HEK293 (cell line): ENCODE measurements around the gene NDOR1.

Experiments
- CTCF ChIA-PET: fragments of 350-600 bp; formaldehyde crosslinking; extraction: SDS; loops from one replicate; lab custom pipeline; 2021; ENCODE audit warnings: antibody characterized with exemption; lab: Yijun Ruan, JAX
- POLR2A ChIA-PET: fragments of 300-600 bp; formaldehyde crosslinking; extraction: SDS; loops from one replicate; lab custom pipeline; 2020; ENCODE audit warnings: antibody characterized with exemption, inconsistent platforms; lab: Yijun Ruan, JAX
- H3K27ac ChIP-seq: fragments of 200-500 bp; sonication (Bioruptor generic); 2 replicates; pipeline ENCODE4 v1.5.1; 2014; ENCODE audit warnings: low read depth, low read length, control low read depth, inconsistent platforms; ENCODE audit errors: extremely low read depth
- H3K36me3 ChIP-seq, 2 experiments: fragments of 200-500 bp in 1 of 2; sonication (Bioruptor generic) in 1 of 2; 1 replicate in 1 of 2; 2 replicates in 1 of 2; pipeline ENCODE4 v1.5.1; 2014 to 2017; ENCODE audit warnings: inconsistent platforms in 2 of 2, low read length in 2 of 2; ENCODE audit not compliant: control insufficient read depth in 2 of 2, insufficient read depth in 1 of 2
- H3K4me1 ChIP-seq: fragments of 200-500 bp; sonication (Bioruptor generic); 2 replicates; pipeline ENCODE4 v1.5.1; 2014; ENCODE audit warnings: mild to moderate bottlenecking, low read length, inconsistent platforms; ENCODE audit not compliant: control insufficient read depth, insufficient read depth
- H3K4me3 ChIP-seq: 2 replicates; pipeline ENCODE4 v1.5.1; 2011; ENCODE audit warnings: low read depth, mild to moderate bottlenecking, control low read depth, low read length, moderate library complexity
- H3K9me3 ChIP-seq: fragments of 200-500 bp; sonication (Bioruptor generic); 2 replicates; pipeline ENCODE4 v1.5.1; 2014; ENCODE audit warnings: low read depth, low read length, inconsistent platforms; ENCODE audit not compliant: control insufficient read depth, insufficient read depth
- BCL11B ChIP-seq: fragments of 450-650 bp; formaldehyde crosslinking; IDR thresholded peaks from 2 replicates; pipeline ENCODE4 v1.5.1; 2016; ENCODE audit warnings: low read depth, missing biosample characterization, missing genetic modification characterization
- CTCF ChIP-seq: fragments of 450-650 bp; formaldehyde crosslinking; IDR thresholded peaks from 2 replicates; pipeline ENCODE4 v1.5.1; 2016; ENCODE audit warnings: missing biosample characterization, missing genetic modification characterization
- FEZF1 ChIP-seq: fragments of 450-650 bp; formaldehyde crosslinking; IDR thresholded peaks from 2 replicates; pipeline ENCODE4 v1.5.1; 2016; ENCODE audit warnings: missing biosample characterization, missing genetic modification characterization
- GLIS2 ChIP-seq: fragments of 450-650 bp; formaldehyde crosslinking; IDR thresholded peaks from 2 replicates; pipeline ENCODE4 v1.5.1; 2016; ENCODE audit warnings: missing biosample characterization, missing genetic modification characterization
- KLF1 ChIP-seq: fragments of 450-650 bp; formaldehyde crosslinking; IDR thresholded peaks from 2 replicates; pipeline ENCODE4 v1.5.1; 2016; ENCODE audit warnings: missing biosample characterization, missing genetic modification characterization
- PATZ1 ChIP-seq: fragments of 450-650 bp; formaldehyde crosslinking; IDR thresholded peaks from 2 replicates; pipeline ENCODE4 v1.5.1; 2016; ENCODE audit warnings: missing biosample characterization, missing genetic modification characterization
- REPIN1 ChIP-seq: fragments of 450-650 bp; formaldehyde crosslinking; IDR thresholded peaks from 2 replicates; pipeline ENCODE4 v1.5.1; 2017; ENCODE audit warnings: missing biosample characterization, missing genetic modification characterization, low read depth
- TCF7L2 ChIP-seq: IDR thresholded peaks from 2 replicates; pipeline ENCODE4 v1.6.1; 2011; ENCODE audit warnings: low read depth, mild to moderate bottlenecking, inconsistent platforms, low read length, moderate library complexity, borderline replicate concordance
- ZBTB1 ChIP-seq: fragments of 450-650 bp; formaldehyde crosslinking; IDR thresholded peaks from 2 replicates; pipeline ENCODE4 v1.5.1; 2016; ENCODE audit warnings: missing biosample characterization, missing genetic modification characterization
- ZBTB44 ChIP-seq: fragments of 450-650 bp; IDR thresholded peaks from 2 replicates; pipeline ENCODE4 v1.5.1; 2018; ENCODE audit warnings: missing biosample characterization, mild to moderate bottlenecking, missing genetic modification characterization
- ZBTB6 ChIP-seq: fragments of 450-650 bp; formaldehyde crosslinking; IDR thresholded peaks from 2 replicates; pipeline ENCODE4 v1.5.1; 2017; ENCODE audit warnings: missing biosample characterization, missing genetic modification characterization
- ZBTB8A ChIP-seq: fragments of 450-650 bp; formaldehyde crosslinking; IDR thresholded peaks from 2 replicates; pipeline ENCODE4 v1.5.1; 2016; ENCODE audit warnings: missing biosample characterization, missing genetic modification characterization
- ZIC2 ChIP-seq: fragments of 450-650 bp; formaldehyde crosslinking; IDR thresholded peaks from 2 replicates; pipeline ENCODE4 v1.5.1; 2016; ENCODE audit warnings: missing biosample characterization, missing genetic modification characterization
- ZNF18 ChIP-seq: fragments of 450-650 bp; formaldehyde crosslinking; IDR thresholded peaks from 2 replicates; pipeline ENCODE4 v1.5.1; 2016; ENCODE audit warnings: missing biosample characterization, missing genetic modification characterization
- ZNF335 ChIP-seq: fragments of 450-650 bp; formaldehyde crosslinking; conservative IDR thresholded peaks from 2 replicates; pipeline ENCODE4 v1.5.1; 2016; ENCODE audit warnings: missing biosample characterization, missing genetic modification characterization
- ZNF341 ChIP-seq: fragments of 450-650 bp; formaldehyde crosslinking; IDR thresholded peaks from 2 replicates; pipeline ENCODE4; 2016; ENCODE audit warnings: low read depth, missing biosample characterization, missing genetic modification characterization
- ZNF404 ChIP-seq: fragments of 450-650 bp; formaldehyde crosslinking; IDR thresholded peaks from 2 replicates; pipeline ENCODE4 v1.5.1; 2017; ENCODE audit warnings: missing biosample characterization, missing genetic modification characterization
- ZNF416 ChIP-seq: fragments of 450-650 bp; formaldehyde crosslinking; IDR thresholded peaks from 2 replicates; pipeline ENCODE4 v1.5.1; 2016; ENCODE audit warnings: missing biosample characterization, missing genetic modification characterization
- ZNF510 ChIP-seq: fragments of 450-650 bp; formaldehyde crosslinking; IDR thresholded peaks from 2 replicates; pipeline ENCODE4 v1.5.1; 2018; ENCODE audit warnings: mild to moderate bottlenecking, missing genetic modification characterization, missing biosample characterization; ENCODE audit not compliant: insufficient replicate concordance
- ZNF529 ChIP-seq: fragments of 450-650 bp; formaldehyde crosslinking; IDR thresholded peaks from 2 replicates; pipeline ENCODE4 v1.5.1; 2017; ENCODE audit warnings: missing genetic modification characterization, missing biosample characterization; ENCODE audit not compliant: insufficient replicate concordance
- ZNF600 ChIP-seq: fragments of 450-650 bp; formaldehyde crosslinking; IDR thresholded peaks from 2 replicates; pipeline ENCODE4 v1.5.1; 2016; ENCODE audit warnings: missing biosample characterization, missing genetic modification characterization
- ZNF626 ChIP-seq: fragments of 450-650 bp; sonication (Bioruptor Pico); formaldehyde crosslinking; IDR thresholded peaks from 2 replicates; pipeline ENCODE4 v1.5.1; 2018; ENCODE audit warnings: missing biosample characterization, missing genetic modification characterization, inconsistent platforms
- ZNF747 ChIP-seq: fragments of 450-650 bp; formaldehyde crosslinking; IDR thresholded peaks from 2 replicates; pipeline ENCODE4 v1.5.1; 2016; ENCODE audit warnings: missing biosample characterization, missing genetic modification characterization

Gene NDOR1

GRCh38 chr9:137243626-137244485, 38.4 kb downstream of the NDOR1 start (continued):
- TF ChIP-seq FEZF1 = no peak
- TF ChIP-seq TCF7L2 = no peak
- no peak for TF ChIP-seq REPIN1 (tag by site-specific recombination)
- TF ChIP-seq ZNF18 (tag by site-specific recombination) = 0 out of 2 replicates have a peak, but pooled peaks have one; percentile 81
- TF ChIP-seq ZNF747 = no peak
- no peak for TF ChIP-seq ZBTB1
- TF ChIP-seq ZNF404 = no peak
- TF ChIP-seq ZNF510 (tag by site-specific recombination) = no peak
- TF ChIP-seq ZNF416 (tag by site-specific recombination) = no peak
- no peak for TF ChIP-seq ZBTB6 (tag by site-specific recombination)
- peak; percentile 27; the same call in 1 of the 2 replicates for TF ChIP-seq PATZ1
- peak; percentile 41; the same call in 1 of the 2 replicates for TF ChIP-seq CTCF (tag by site-specific recombination)
- peak; percentile 29; the same call in 1 of the 2 replicates for TF ChIP-seq BCL11B (tag by site-specific recombination)
- TF ChIP-seq ZBTB44 (tag by site-specific recombination) = no peak; the same call in 1 of the 2 replicates

GRCh38 chr9:137244486-137245449, 39.3 kb downstream of the NDOR1 start:
- CTCF ChIA-PET = interaction anchor here (0.6 to 3.6 kb wide), 4 partner anchors 8 to 208 kb away, joined by 5 to 29 read pairs (median 11); partner anchors contain the start of gene NELFB
- H3K4me1 ChIP-seq = 0 out of 2 replicates have a peak, but pooled peaks cover 3% of the 10 kb centered on the region
- H3K27ac ChIP-seq = no peak overlapping the region
- no peak overlapping the region for H3K4me3 ChIP-seq
- POLR2A ChIA-PET = interaction anchor here (0.9 to 11.5 kb wide), 12 partner anchors 8 to 454 kb away, joined by 3 to 336 read pairs (median 7); partner anchors contain the start of genes CYSRT1, MAN1B1, NELFB and RNF208
- H3K36me3 ChIP-seq = peaks cover 0 to 26% of the 10 kb centered on the region in 2 experiments; a peak in 1 of 3 replicates
- no peaks in the 10 kb centered on the region for H3K9me3 ChIP-seq
- TF ChIP-seq ZBTB8A (tag by site-specific recombination) = peak; percentile 49; the same call in 1 of the 2 replicates
- TF ChIP-seq ZNF341 = 0 out of 2 replicates have a peak, but pooled peaks have one; percentile 10
- peak; percentile 39 for TF ChIP-seq ZNF335 (tag by site-specific recombination)
- 0 out of 2 replicates have a peak, but pooled peaks have one; percentile 38 for TF ChIP-seq ZNF600
- no peak for TF ChIP-seq ZBTB44 (tag by site-specific recombination)
- TF ChIP-seq GLIS2 (tag by site-specific recombination) = peak; percentile 32; the same call in 1 of the 2 replicates
- no peak for TF ChIP-seq ZNF626 (tag by site-specific recombination)
- peak; percentile 1 for TF ChIP-seq ZIC2
- peak; percentile 34; the same call in 1 of the 2 replicates for TF ChIP-seq KLF1
- TF ChIP-seq ZNF529 = no peak
